CD4-positive, alpha-beta T cell (primary cell): Measurements from ENCODE around the gene SHKBP1. TPM values are rescaled to one million over a fixed set of nuclear protein-coding genes. Genes with fewer than 3 reads are reported as not detected.

Source experiments
- ATAC-seq: fragments of 200-7000 bp; cut with Tn5 transposase; one replicate; pipeline ENCODE4 v1.10.0; 2022; ENCODE audit warnings: mild to moderate bottlenecking; ENCODE audit not compliant: poor library complexity
- CTCF ChIA-PET: fragments of 350-600 bp; sonication (Branson Sonifier 250); formaldehyde crosslinking; loops from one replicate; lab custom pipeline; 2021; ENCODE audit warnings: antibody characterized with exemption, inconsistent platforms; lab: Charles Lee
- POLR2A ChIA-PET: fragments of 350-600 bp; sonication (Branson Sonifier 250); formaldehyde crosslinking; loops from one replicate; lab custom pipeline; 2021; ENCODE audit warnings: antibody characterized with exemption, inconsistent platforms; lab: Charles Lee
- DNase-seq, 14 experiments: peaks; one replicate each; pipeline ENCODE4 v3.0.0-alpha.2; 2013 to 2020; ENCODE audit warnings: mixed read lengths in 2 of 14
- H3K27ac ChIP-seq, 2 donors: one replicate each; pipeline versions ENCODE4 v1.5.1 to v1.7.0; 2013; ENCODE audit warnings: low read length in 2 of 2, low read depth in 1 of 2, mild to moderate bottlenecking in 1 of 2
- H3K27me3 ChIP-seq, 2 experiments: 1 replicate in 1 of 2; 2 replicates in 1 of 2; pipeline versions ENCODE4 v1.6.1 to v1.7.0; 2013; ENCODE audit warnings: low read length in 2 of 2, control low read depth in 1 of 2, mild to moderate bottlenecking in 1 of 2, moderate library complexity in 1 of 2; ENCODE audit not compliant: insufficient read depth in 2 of 2, control insufficient read depth in 1 of 2
- H3K36me3 ChIP-seq: one replicate; pipeline ENCODE4 v1.6.1; 2013; ENCODE audit warnings: low read length, control low read depth; ENCODE audit not compliant: insufficient read depth
- H3K4me1 ChIP-seq: one replicate; pipeline ENCODE4 v1.6.1; 2013; ENCODE audit warnings: low read length, control low read depth; ENCODE audit not compliant: insufficient read depth
- H3K4me3 ChIP-seq: one replicate; pipeline ENCODE4 v1.5.1; 2013; ENCODE audit warnings: mild to moderate bottlenecking, low read length, moderate library complexity
- H3K9me3 ChIP-seq, 2 experiments: 1 replicate in 1 of 2; 2 replicates in 1 of 2; pipeline versions ENCODE4 v1.6.1 to v1.7.0; 2013; ENCODE audit warnings: low read length in 2 of 2, mild to moderate bottlenecking in 2 of 2, control low read depth in 1 of 2, moderate library complexity in 1 of 2; ENCODE audit not compliant: control insufficient read depth in 1 of 2, insufficient read depth in 1 of 2
- H3K27ac Mint-ChIP-seq: one replicate; pipeline ENCODE4 v1.8.0; 2020; ENCODE audit warnings: mixed read lengths
- H3K27me3 Mint-ChIP-seq: one replicate; pipeline ENCODE4 v1.8.0; 2021; ENCODE audit warnings: mixed read lengths
- H3K36me3 Mint-ChIP-seq: one replicate; pipeline ENCODE4 v1.8.0; 2021; ENCODE audit warnings: low read depth, mixed read lengths
- H3K4me1 Mint-ChIP-seq: one replicate; pipeline ENCODE4 v1.8.0; 2021; ENCODE audit warnings: low read depth, mixed read lengths
- H3K4me3 Mint-ChIP-seq: one replicate; pipeline ENCODE4 v1.8.0; 2020; ENCODE audit warnings: mild to moderate bottlenecking, mixed read lengths
- H3K9me3 Mint-ChIP-seq: one replicate; pipeline ENCODE4 v1.8.0; 2020; ENCODE audit warnings: mixed read lengths
- CTCF ChIP-seq: fragments of 200-600 bp; IDR thresholded peaks from one replicate; pipeline ENCODE4 v1.8.0; 2022; ENCODE audit warnings: antibody characterized with exemption, mild to moderate bottlenecking
- intact Hi-C, 2 experiments: fragments of 100-400 bp; cut with DNase I in 1 of 2; cut with micrococcal nuclease in 1 of 2; formaldehyde crosslinking; loops; one replicate each; pipeline versions ENCODE4 v1.15.1 to v1.9.0; 2023 to 2025; cut with DNase I, micrococcal nuclease
- total RNA-seq, 174 experiments: library from RNA in 2 of 174; stranded (reverse) in 2 of 174; gene quantifications; one replicate each; pipeline ENCODE4 v1.2.3 and lab custom pipeline; 2021 to 2026

SHKBP1 gene
- total RNA-seq, 2 experiments from 2014 or later: 82.5 to 92.9 TPM

GRCh38 chr19:40529093-40529954, 47.3 kb upstream of the SHKBP1 start:
- H3K4me1 ChIP-seq: peaks cover 16% of the 10 kb centered on the region
- CTCF ChIA-PET: interaction anchor here (1.8 kb wide), 1 partner anchor 106 kb away, joined by 4 read pairs; no protein-coding TSS in a partner anchor
- Mint-ChIP-seq H3K36me3 (no peaks in the 10 kb centered on the region), H3K4me3 (peak overlapping the region; percentile 74), H3K4me1 (peaks cover 17% of the 10 kb centered on the region), H3K27me3 (peaks cover 35% of the 10 kb centered on the region), H3K9me3 (no peaks in the 10 kb centered on the region), H3K27ac (no peak overlapping the region)
- peak; percentile 95 for TF ChIP-seq CTCF
- intact Hi-C loops: loop anchor here (1.0 to 2.0 kb wide), 4 partner anchors 47 to 105 kb away; partner anchors contain the start of genes SHKBP1 (in 1 of the 2) and SPTBN4 (in 1 of the 2)
- peak; percentile 82 to 95 (median 89) for DNase-seq
- H3K27me3 ChIP-seq: peaks cover 23% of the 10 kb centered on the region in 2 experiments
- ATAC-seq: peak; percentile 91
- no peaks in the 10 kb centered on the region for H3K36me3 ChIP-seq
- peaks cover 0 to 8% of the 10 kb centered on the region in 2 experiments for H3K9me3 ChIP-seq
- no peak overlapping the region for H3K27ac ChIP-seq
- POLR2A ChIA-PET: interaction anchor here (1.0 kb wide), 1 partner anchor 74 kb away, joined by 4 read pairs; no protein-coding TSS in a partner anchor
- H3K4me3 ChIP-seq: peak overlapping the region; percentile 54

- Histone ChIP-seq H3K27me3 (peaks cover 23 to 25% of the 10 kb centered on the region in 2 experiments), H3K36me3 (no peaks in the 10 kb centered on the region), H3K9me3 (peaks cover 0 to 9% of the 10 kb centered on the region in 2 experiments), H3K27ac (no peak overlapping the region), H3K4me3 (no peak overlapping the region), H3K4me1 (peaks cover 16% of the 10 kb centered on the region)
- peak in 8 of 14 experiments; percentile 10 to 62 (median 35) for DNase-seq
- intact Hi-C loops: no loop called here
- ChIA-PET CTCF (interaction anchor here (1.8 kb wide), 1 partner anchor 105 kb away, joined by 4 read pairs; no protein-coding TSS in a partner anchor), POLR2A (interaction anchor here (1.0 kb wide), 1 partner anchor 73 kb away, joined by 4 read pairs; no protein-coding TSS in a partner anchor)
- Mint-ChIP-seq H3K9me3 (no peaks in the 10 kb centered on the region), H3K36me3 (no peaks in the 10 kb centered on the region), H3K27me3 (peaks cover 30% of the 10 kb centered on the region), H3K4me3 (peak overlapping the region; percentile 74), H3K27ac (no peak overlapping the region), H3K4me1 (peaks cover 17% of the 10 kb centered on the region)
- TF ChIP-seq CTCF: no peak
- no peak for ATAC-seq
These were observed 46.4 kb upstream of the SHKBP1 start for GRCh38 chr19:40530091-40530901.

DNA sequence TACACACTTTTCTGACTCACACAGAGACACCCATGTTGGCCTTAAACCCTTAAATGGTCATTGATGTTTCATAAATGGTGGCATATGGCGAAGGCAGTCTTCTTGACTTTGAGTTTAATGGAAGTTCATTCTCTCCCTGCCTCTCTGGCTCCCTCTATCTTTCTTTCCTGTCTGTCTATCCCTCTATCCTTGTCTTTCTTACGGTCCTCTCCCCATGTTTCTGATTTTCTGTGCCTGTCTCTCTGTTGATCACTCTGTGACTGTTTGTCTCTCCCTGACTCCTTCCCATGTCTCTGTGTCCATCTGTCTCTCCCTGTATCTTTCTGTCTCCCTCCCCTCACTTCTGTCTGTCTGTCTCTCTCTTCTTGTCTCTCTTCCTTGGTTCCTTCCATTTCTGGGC, 43.2 kb upstream of the SHKBP1 start:
- no peak for DNase-seq
- H3K27ac Mint-ChIP-seq: no peak overlapping the region
- H3K9me3 Mint-ChIP-seq: no peaks in the 10 kb centered on the region
- intact Hi-C loops: no loop called here
- peaks cover 23 to 25% of the 10 kb centered on the region in 2 experiments for H3K27me3 ChIP-seq
- no peak for TF ChIP-seq CTCF
- peaks cover 16% of the 10 kb centered on the region for H3K4me1 ChIP-seq
- H3K4me3 ChIP-seq: no peak overlapping the region
- peaks cover 30% of the 10 kb centered on the region for H3K27me3 Mint-ChIP-seq
- no peaks in the 10 kb centered on the region for H3K36me3 ChIP-seq
- ATAC-seq: no peak
- no peak overlapping the region for H3K4me3 Mint-ChIP-seq
- H3K36me3 Mint-ChIP-seq: no peaks in the 10 kb centered on the region
- ChIA-PET CTCF (interaction anchor here (1.1 kb wide), 1 partner anchor 8 kb away, joined by 4 read pairs; no protein-coding TSS in a partner anchor), POLR2A (no interaction called here)
- H3K27ac ChIP-seq: no peak overlapping the region
- H3K9me3 ChIP-seq: peaks cover 0 to 9% of the 10 kb centered on the region in 2 experiments
- peaks cover 17% of the 10 kb centered on the region for H3K4me1 Mint-ChIP-seq
